Dedifferentiated amniotic fluid mesenchymal stem cell (primary cell): ENCODE results near the gene POGK.
"Not testable (repeated sequence)": the region's sequence is repeated elsewhere in the genome, so short reads cannot be mapped to it uniquely, and the experiment has no call there.

Experiments used
- DNase-seq: peaks from one replicate; pipeline ENCODE4 v3.0.0-alpha.2; 2016; ENCODE audit errors: extremely low spot score

Gene POGK

GRCh38 chr1:166857995-166858394 is 18.7 kb downstream of the POGK start:
- no peak for DNase-seq

GRCh38 chr1:166858726-166859419 is 19.6 kb downstream of the POGK start:
- DNase-seq = no peak

- DNase-seq = no peak
These were observed 20.3 kb downstream of the POGK start for GRCh38 chr1:166859597-166859996.

GRCh38 chr1:166865926-166866325 is 26.7 kb downstream of the POGK start:
- DNase-seq = no peak

GRCh38 chr1:166868639-166869038 is 29.4 kb downstream of the POGK start:
- DNase-seq = no peak

- no peak for DNase-seq
These were observed 30.2 kb downstream of the POGK start for GRCh38 chr1:166869318-166870099.

- no peak for DNase-seq
These were observed 31.3 kb downstream of the POGK start for GRCh38 chr1:166870584-166870983.

GRCh38 chr1:166874464-166874863 is 35.2 kb downstream of the POGK start:
- no peak for DNase-seq

GRCh38 chr1:166875302-166875733 is 36.0 kb downstream of the POGK start:
- no peak for DNase-seq

- peak; percentile 97 for DNase-seq
These were observed 36.7 kb downstream of the POGK start, which contains the start of gene TADA1 for GRCh38 chr1:166875734-166876539. TADA1 (minus strand) TSS chr1:166876264; CDS start chr1:166876233, 31 bp downstream.

- no peak for DNase-seq
These were observed 37.2 kb downstream of the POGK start for GRCh38 chr1:166876540-166876838.

GRCh38 chr1:166878173-166878917 is 39.1 kb downstream of the POGK start:
- not testable (repeated sequence) for DNase-seq

GRCh38 chr1:166882893-166883292 is 43.6 kb downstream of the POGK start:
- DNase-seq = no peak

- DNase-seq = no peak
These were observed 44.9 kb downstream of the POGK start for GRCh38 chr1:166884040-166884642.

GRCh38 chr1:166884971-166885370 is 45.7 kb downstream of the POGK start:
- DNase-seq = no peak

- no peak for DNase-seq
These were observed 49.3 kb downstream of the POGK start for GRCh38 chr1:166888373-166889111.

- DNase-seq = no peak
These were observed 50.5 kb downstream of the POGK start for GRCh38 chr1:166889776-166890175.

- no peak for DNase-seq
These were observed 56.5 kb downstream of the POGK start for GRCh38 chr1:166895766-166896165.

- DNase-seq = no peak
These were observed 60.5 kb downstream of the POGK start for GRCh38 chr1:166899769-166900168.

- no peak for DNase-seq
These were observed 61.7 kb downstream of the POGK start for GRCh38 chr1:166900987-166901386.

- no peak for DNase-seq
These were observed 63.0 kb downstream of the POGK start for GRCh38 chr1:166902279-166902678.
